HCT116 (cell line): ENCODE measurements around the gene ATF7. TPM values are rescaled to one million over a fixed set of nuclear protein-coding genes. Genes with fewer than 3 reads are reported as not detected.

Source experiments
- ATAC-seq: fragments of 200-7000 bp; cut with Tn5 transposase; 2 replicates; pipeline ENCODE4 v1.9.1; 2020; ENCODE audit warnings: mild to moderate bottlenecking, moderate library complexity
- BruUV-seq: library from RNA; stranded (reverse); fragments of 400-500 nt; replicated peaks from 2 replicates; lab custom pipeline; 2021; lab: Mats Ljungman, UMichigan
- CTCF ChIA-PET: fragments of 300-600 bp; sonication (Branson Sonifier 250); formaldehyde crosslinking; loops from one replicate; lab custom pipeline; 2021; ENCODE audit warnings: antibody characterized with exemption; lab: Charles Lee
- POLR2A ChIA-PET: fragments of 300-600, 350-600 bp; sonication (Branson Sonifier 250); formaldehyde crosslinking; loops from one replicate; lab custom pipeline; 2021; ENCODE audit warnings: antibody characterized with exemption; lab: Charles Lee
- RAD21 ChIA-PET, 2 experiments: fragments of 300-600 bp; sonication (Branson Sonifier 250); formaldehyde crosslinking; loops; one replicate each; lab custom pipeline; 2023; ENCODE audit warnings: low total read pairs in 2 of 2; ENCODE audit not compliant: uncharacterized antibody in 2 of 2, unreplicated experiment in 2 of 2, low non-redundant PET in 1 of 2; lab: Charles Lee
- DNase-seq: peaks from one replicate; pipeline ENCODE4 v3.0.0-alpha.2; 2010; ENCODE audit warnings: low read depth, low spot score
- H2AFZ ChIP-seq: fragments of 200-600 bp; shearing (Covaris generic), sonication (generic); 2 replicates; pipeline ENCODE4 v1.6.1; 2017; ENCODE audit warnings: low read depth, mixed run types, mixed read lengths, antibody characterized with exemption, low read length; ENCODE audit not compliant: poor library complexity, severe bottlenecking
- H3K27ac ChIP-seq: 2 replicates; pipeline ENCODE4 v1.5.1; 2012; ENCODE audit warnings: low read depth, low read length
- H3K27me3 ChIP-seq: fragments of 200-600 bp; sonication (generic); 2 replicates; pipeline ENCODE4 v1.6.1; 2016; ENCODE audit warnings: mixed run types, low read length, mixed read lengths; ENCODE audit not compliant: insufficient read depth
- H3K36me3 ChIP-seq, 2 experiments: fragments of 200-500 bp in 1 of 2; fragments of 200-600 bp in 1 of 2; sonication (Bioruptor generic) in 1 of 2; sonication (generic) in 1 of 2; 2 replicates each; pipeline versions ENCODE4 v1.5.1 to v1.6.1; 2014 to 2016; ENCODE audit warnings: low read length in 2 of 2, inconsistent platforms in 1 of 2, mixed read lengths in 1 of 2, mixed run types in 1 of 2; ENCODE audit not compliant: insufficient read depth in 2 of 2, control insufficient read depth in 1 of 2
- H3K4me1 ChIP-seq, 2 experiments: fragments of 200-600 bp in 1 of 2; sonication (generic) in 1 of 2; 2 replicates each; pipeline versions ENCODE4 v1.5.1 to v1.6.1; 2012 to 2017; ENCODE audit warnings: low read length in 2 of 2, inconsistent platforms in 1 of 2, mild to moderate bottlenecking in 1 of 2, mixed read lengths in 1 of 2, mixed run types in 1 of 2, moderate library complexity in 1 of 2; ENCODE audit not compliant: insufficient read depth in 2 of 2, control insufficient read depth in 1 of 2
- H3K4me2 ChIP-seq: fragments of 200-600 bp; sonication (generic); 2 replicates; pipeline ENCODE4 v1.6.1; 2017; ENCODE audit warnings: mixed run types, low read length, mixed read lengths
- H3K4me3 ChIP-seq, 2 experiments: fragments of 200-600 bp in 1 of 2; sonication (generic) in 1 of 2; replicated peaks in 1 of 2; 2 replicates each; pipeline ENCODE4 v1.5.1; 2011 to 2016; ENCODE audit warnings: low read length in 2 of 2, control low read depth in 1 of 2, low read depth in 1 of 2, mild to moderate bottlenecking in 1 of 2, mixed read lengths in 1 of 2, mixed run types in 1 of 2
- H3K79me2 ChIP-seq: fragments of 200-600 bp; sonication (generic); 2 replicates; pipeline ENCODE4 v1.6.1; 2017; ENCODE audit warnings: mild to moderate bottlenecking, mixed run types, low read length, moderate library complexity, mixed read lengths; ENCODE audit not compliant: insufficient read depth
- H3K9ac ChIP-seq: fragments of 200-600 bp; sonication (generic); 2 replicates; pipeline ENCODE4 v1.6.1; 2016; ENCODE audit warnings: low read length, mixed read lengths
- H3K9me2 ChIP-seq: fragments of 200-600 bp; sonication (generic), shearing (Covaris generic); 2 replicates; pipeline ENCODE4 v1.6.1; 2017; ENCODE audit warnings: mixed run types, mild to moderate bottlenecking, moderate library complexity; ENCODE audit not compliant: insufficient read depth
- H3K9me3 ChIP-seq, 2 experiments: fragments of 200-500 bp in 1 of 2; fragments of 200-600 bp in 1 of 2; sonication (Bioruptor generic) in 1 of 2; sonication (generic) in 1 of 2; 2 replicates each; pipeline ENCODE4 v1.6.1; 2014 to 2017; ENCODE audit warnings: low read length in 2 of 2, mixed read lengths in 2 of 2, inconsistent platforms in 1 of 2, low read depth in 1 of 2, mild to moderate bottlenecking in 1 of 2, mixed run types in 1 of 2, moderate library complexity in 1 of 2; ENCODE audit not compliant: control insufficient read depth in 1 of 2, insufficient read depth in 1 of 2
- H4K20me1 ChIP-seq: fragments of 200-600 bp; sonication (generic), shearing (Covaris generic); 2 replicates; pipeline ENCODE4 v1.6.1; 2017; ENCODE audit warnings: mixed run types, mild to moderate bottlenecking, moderate library complexity; ENCODE audit not compliant: insufficient read depth
- ATF3 ChIP-seq: IDR thresholded peaks from 2 replicates; pipeline ENCODE4 v1.6.1; 2012
- POLR2AphosphoS5 ChIP-seq: IDR thresholded peaks from 2 replicates; pipeline ENCODE4 v1.6.1; 2011; ENCODE audit warnings: mild to moderate bottlenecking, low read depth, low read length, moderate library complexity
- ZNF274 ChIP-seq: fragments of 200-500 bp; sonication (Bioruptor generic); IDR thresholded peaks from 2 replicates; pipeline ENCODE4 v1.6.1; 2014; ENCODE audit warnings: mild to moderate bottlenecking, low read depth, low read length, inconsistent platforms
- intact Hi-C: fragments of 100-400 bp; cut with micrococcal nuclease; formaldehyde crosslinking; loops from 2 replicates; pipeline ENCODE4 v1.10.0; 2022
- total RNA-seq: library from RNA; stranded (reverse); gene quantifications from one replicate; pipeline ENCODE4 v1.2.1, GENCODE V29; 2021; ENCODE audit not compliant: unreplicated experiment

ATF7 gene
- total RNA-seq, 1 experiment from 2014 or later, result 24.0 TPM

GRCh38 chr12:53483979-53484377 is 142.2 kb downstream of the ATF7 start:
- BruUV-seq, result no TSS peak
- Histone ChIP-seq H3K9me2 (no peaks in the 10 kb centered on the region), H2AFZ (no peak overlapping the region), H3K9me3 (no peaks in the 10 kb centered on the region), H3K79me2 (peaks cover 19% of the 10 kb centered on the region), H3K4me1 (peaks cover 0 to 29% of the 10 kb centered on the region in 2 experiments; a peak in 2 of 4 replicates), H3K9ac (no peak overlapping the region), H3K4me3 (no peak overlapping the region), H3K36me3 (peaks cover 35 to 53% of the 10 kb centered on the region in 2 experiments), H4K20me1 (peaks cover 12% of the 10 kb centered on the region; the same call in 1 of the 2 replicates), H3K27ac (no peak overlapping the region), H3K4me2 (no peak overlapping the region), H3K27me3 (no peaks in the 10 kb centered on the region)
- no peak for TF ChIP-seq ZNF274
- DNase-seq, result no peak
- ChIA-PET CTCF (no interaction called here), POLR2A (interaction anchor here (0.9 to 1.1 kb wide), 2 partner anchors 8 to 104 kb away, joined by 3 to 5 read pairs; partner anchors contain the start of gene SP1), RAD21 (no interaction called here)
- intact Hi-C loops, result no loop called here
- ATAC-seq, result no peak

GRCh38 chr12:53483225-53483978 is 142.8 kb downstream of the ATF7 start:
- H3K27me3 ChIP-seq, result no peaks in the 10 kb centered on the region
- CTCF ChIA-PET, result no interaction called here
- TF ChIP-seq POLR2AphosphoS5, result peak; percentile 51
- no peak for TF ChIP-seq ATF3
- TF ChIP-seq, all 23 proteins: peak for 1
- H3K4me1 ChIP-seq, result peaks cover 0 to 31% of the 10 kb centered on the region in 2 experiments; a peak in 2 of 4 replicates
- no peaks in the 10 kb centered on the region for H3K9me2 ChIP-seq
- peaks cover 25% of the 10 kb centered on the region for H3K79me2 ChIP-seq
- no peak overlapping the region for H3K9ac ChIP-seq
- no peak overlapping the region for H3K4me2 ChIP-seq
- ATAC-seq (peak; percentile 14; the same call in 1 of the 2 replicates), DNase-seq (no peak)
- intact Hi-C loops, result no loop called here
- H4K20me1 ChIP-seq, result peaks cover 17% of the 10 kb centered on the region; the same call in 1 of the 2 replicates
- POLR2A ChIA-PET, result interaction anchor here (0.9 to 1.1 kb wide), 2 partner anchors 8 to 104 kb away, joined by 3 to 5 read pairs; partner anchors contain the start of gene SP1
- RAD21 ChIA-PET, result no interaction called here
- no peak overlapping the region for H2AFZ ChIP-seq
- no peaks in the 10 kb centered on the region for H3K9me3 ChIP-seq
- H3K36me3 ChIP-seq, result peaks cover 38 to 59% of the 10 kb centered on the region in 2 experiments
- BruUV-seq, result TSS peak; percentile 37
- H3K4me3 ChIP-seq, result no peak overlapping the region
- peak overlapping the region; percentile 19; the same call in 1 of the 2 replicates for H3K27ac ChIP-seq
